ENCODE data around the gene OR52B4. TPM values are rescaled to one million over a fixed set of nuclear protein-coding genes. Genes with fewer than 3 reads are reported as not detected.

The OR52B4 gene
- total and polyA plus RNA-seq, 2 donors from 2014 or later: not detected

- Histone ChIP-seq H3K4me1 (ENCODE audit: control insufficient read depth in 2 of 3, insufficient read depth in 2 of 3, low read depth in 1 of 3, low read length in 3 of 3) (no peaks in the 10 kb centered on the region), H3K27ac (ENCODE audit: low read depth in 2 of 2, low read length in 2 of 2) (no peak overlapping the region), H3K9me3 (ENCODE audit: control insufficient read depth in 2 of 3, insufficient read depth in 1 of 3, low read length in 3 of 3) (no peaks in the 10 kb centered on the region), H3K4me3 (ENCODE audit: low read length in 3 of 3) (no peak overlapping the region), H3K9ac (ENCODE audit: low read length in 3 of 3) (no peak overlapping the region), H3K27me3 (ENCODE audit: control insufficient read depth, insufficient read depth, low read length) (no peaks in the 10 kb centered on the region), H3K36me3 (ENCODE audit: control insufficient read depth in 2 of 3, insufficient read depth in 3 of 3, low read length in 3 of 3) (peaks cover 2 to 30% (median 26%) of the 10 kb centered on the region in 3 donors)
- FAIRE-seq: no peak
- intact Hi-C loops (cut with DNase I): no loop called here
- no peak for TF ChIP-seq CTCF (IDR thresholded peaks at IDR 0.05; ENCODE audit: borderline replicate concordance, extremely low read depth, insufficient read depth)
- DNase-seq: no peak
These were observed 18.0 kb upstream of the OR52B4 start for GRCh38 chr11:4385978-4386740.

- intact Hi-C loops (cut with DNase I): no loop called here
- Histone ChIP-seq H3K4me1 (ENCODE audit: control insufficient read depth in 2 of 3, insufficient read depth in 2 of 3, low read depth in 1 of 3, low read length in 3 of 3) (no peaks in the 10 kb centered on the region), H3K9me3 (ENCODE audit: control insufficient read depth in 2 of 3, insufficient read depth in 1 of 3, low read length in 3 of 3) (no peaks in the 10 kb centered on the region), H3K27me3 (ENCODE audit: control insufficient read depth, insufficient read depth, low read length) (no peaks in the 10 kb centered on the region), H3K4me3 (ENCODE audit: low read length in 3 of 3) (no peak overlapping the region), H3K27ac (ENCODE audit: low read depth in 2 of 2, low read length in 2 of 2) (no peak overlapping the region), H3K36me3 (ENCODE audit: control insufficient read depth in 2 of 3, insufficient read depth in 3 of 3, low read length in 3 of 3) (peaks cover 0 to 11% (median 7%) of the 10 kb centered on the region in 3 donors), H3K9ac (ENCODE audit: low read length in 3 of 3) (no peak overlapping the region)
- no peak for DNase-seq
- no peak for TF ChIP-seq CTCF (IDR thresholded peaks at IDR 0.05; ENCODE audit: borderline replicate concordance, extremely low read depth, insufficient read depth)
- FAIRE-seq: no peak
These were observed 13.7 kb upstream of the OR52B4 start for GRCh38 chr11:4381901-4382300.

- no peak overlapping the region for H3K4me3 ChIP-seq (ENCODE audit: low read length in 3 of 3)
- H3K9ac ChIP-seq (ENCODE audit: low read length in 3 of 3): no peak overlapping the region
- FAIRE-seq (no peak), DNase-seq (no peak)
- intact Hi-C loops (cut with DNase I): no loop called here
- H3K4me1 ChIP-seq (ENCODE audit: control insufficient read depth in 2 of 3, insufficient read depth in 2 of 3, low read depth in 1 of 3, low read length in 3 of 3): no peaks in the 10 kb centered on the region
- H3K27me3 ChIP-seq (ENCODE audit: control insufficient read depth, insufficient read depth, low read length): no peaks in the 10 kb centered on the region
- H3K9me3 ChIP-seq (ENCODE audit: control insufficient read depth in 2 of 3, insufficient read depth in 1 of 3, low read length in 3 of 3): no peaks in the 10 kb centered on the region
- H3K36me3 ChIP-seq (ENCODE audit: control insufficient read depth in 2 of 3, insufficient read depth in 3 of 3, low read length in 3 of 3): no peaks in the 10 kb centered on the region
- TF ChIP-seq CTCF (IDR thresholded peaks at IDR 0.05; ENCODE audit: borderline replicate concordance, extremely low read depth, insufficient read depth): no peak
- H3K27ac ChIP-seq (ENCODE audit: low read depth in 2 of 2, low read length in 2 of 2): no peak overlapping the region
These were observed 7.4 kb upstream of the OR52B4 start for GRCh38 chr11:4375431-4376140.
